Osteocyte (in vitro differentiated cells): ENCODE measurements around the gene PRMT5. TPM values are rescaled to one million over a fixed set of nuclear protein-coding genes. Genes with fewer than 3 reads are reported as not detected.
A peak's percentile ranks its signal among the peaks of the same experiment; 100 is the strongest.

Experiments
- DNase-seq: peaks from one replicate; pipeline ENCODE4 v3.0.0; 2021; ENCODE audit warnings: mixed read lengths; ENCODE audit not compliant: unreplicated experiment; ENCODE audit errors: extremely low spot score
- H3K27ac Mint-ChIP-seq: one replicate; pipeline ENCODE4 v1.8.0; 2021; ENCODE audit warnings: mild to moderate bottlenecking, mixed read lengths; ENCODE audit not compliant: unreplicated experiment
- H3K27me3 Mint-ChIP-seq: one replicate; pipeline ENCODE4 v1.8.0; 2021; ENCODE audit warnings: mixed read lengths; ENCODE audit not compliant: unreplicated experiment
- H3K36me3 Mint-ChIP-seq: one replicate; pipeline ENCODE4 v1.8.0; 2021; ENCODE audit warnings: mixed read lengths; ENCODE audit not compliant: unreplicated experiment
- H3K4me1 Mint-ChIP-seq: one replicate; pipeline ENCODE4 v1.8.0; 2021; ENCODE audit warnings: mixed read lengths; ENCODE audit not compliant: unreplicated experiment
- H3K4me3 Mint-ChIP-seq: one replicate; pipeline ENCODE4 v1.8.0; 2021; ENCODE audit warnings: mild to moderate bottlenecking, moderate library complexity, mixed read lengths; ENCODE audit not compliant: unreplicated experiment
- H3K9me3 Mint-ChIP-seq: one replicate; pipeline ENCODE4 v1.8.0; 2021; ENCODE audit warnings: mixed read lengths; ENCODE audit not compliant: unreplicated experiment
- CTCF ChIP-seq: fragments of 200-600 bp; sonication (generic); IDR thresholded peaks from 2 replicates; pipeline ENCODE4 v1.5.0; 2021; ENCODE audit warnings: antibody characterized with exemption, mild to moderate bottlenecking, moderate library complexity
- long read RNA-seq: library from polyadenylated mRNA; unstranded; transcript quantifications from one replicate; pipeline ENCODE4 v2.0.0, GENCODE V29; 2021
- total RNA-seq: library from RNA; stranded (reverse); gene quantifications from 2 replicates; pipeline ENCODE4 v1.2.1, GENCODE V29; 2021

The PRMT5 gene
- 58.4 and 68.4 TPM in 2 replicates for total RNA-seq
- long read RNA-seq, transcript PRMT5-213 (16 exons, 1,857 nt): minor isoform, 8 of 402 reads
- long read RNA-seq, transcript PRMT5-202 (17 exons, 2,531 nt): major isoform, 287 of 402 reads
- long read RNA-seq, partial matches to known transcripts: 35 of 402 reads
- long read RNA-seq, other reads (novel, unspliced or antisense): 66 of 402 reads

GRCh38 chr14:22929104-22929960 is at the start of gene PRMT5:
TSS of gene PRMT5 (minus strand) at chr14:22929376. CDS start at chr14:22929361, 15 bp downstream.
- Mint-ChIP-seq H3K27ac (no peak within 1 kb of the TSS), H3K4me3 (no peak within 1 kb of the TSS), H3K4me1 (peaks cover 16% of the 10 kb centered on the region), H3K9me3 (no peaks in the 10 kb centered on the region), H3K27me3 (no peaks in the 10 kb centered on the region), H3K36me3 (peaks cover 19% of the 10 kb centered on the region)
- DNase-seq: peak; percentile 99
- TF ChIP-seq CTCF: no peak

- H3K27ac Mint-ChIP-seq: peak overlapping the region; percentile 86
- DNase-seq: no peak
Measured at GRCh38 chr14:22978487-22978837, 49.3 kb upstream of the PRMT5 start.

GRCh38 chr14:22977684-22978486 is 48.7 kb upstream of the PRMT5 start:
- Mint-ChIP-seq H3K36me3 (peaks cover 31% of the 10 kb centered on the region), H3K4me3 (peak overlapping the region; percentile 84), H3K4me1 (peaks cover 69% of the 10 kb centered on the region), H3K9me3 (no peaks in the 10 kb centered on the region), H3K27ac (peak overlapping the region; percentile 86), H3K27me3 (no peaks in the 10 kb centered on the region)
- no peak for DNase-seq
- TF ChIP-seq CTCF: no peak

More at GRCh38 chr14:22978487-22978837, 49.3 kb upstream of the PRMT5 start:
- Mint-ChIP-seq H3K9me3 (no peaks in the 10 kb centered on the region), H3K27me3 (no peaks in the 10 kb centered on the region), H3K4me3 (peak overlapping the region; percentile 84), H3K36me3 (peaks cover 27% of the 10 kb centered on the region), H3K4me1 (peaks cover 65% of the 10 kb centered on the region)
- no peak for TF ChIP-seq CTCF

- H3K9me3 Mint-ChIP-seq: no peaks in the 10 kb centered on the region
- peaks cover 32% of the 10 kb centered on the region for H3K36me3 Mint-ChIP-seq
- H3K4me1 Mint-ChIP-seq: peaks cover 69% of the 10 kb centered on the region
- peak overlapping the region; percentile 86 for H3K27ac Mint-ChIP-seq
- peak overlapping the region; percentile 84 for H3K4me3 Mint-ChIP-seq
- DNase-seq: no peak
- no peaks in the 10 kb centered on the region for H3K27me3 Mint-ChIP-seq
- no peak for TF ChIP-seq CTCF
Measured at GRCh38 chr14:22977434-22977683, 48.2 kb upstream of the PRMT5 start.
